ENCODE measurements around the gene EYA2. TPM values are rescaled to one million over a fixed set of nuclear protein-coding genes. Genes with fewer than 3 reads are reported as not detected.

The EYA2 gene
- total RNA-seq, 3 donors from 2014 or later (not counting 1 experiment from before 2014, with no cell fraction given), result 0.30 TPM; not detected in 2

DNA sequence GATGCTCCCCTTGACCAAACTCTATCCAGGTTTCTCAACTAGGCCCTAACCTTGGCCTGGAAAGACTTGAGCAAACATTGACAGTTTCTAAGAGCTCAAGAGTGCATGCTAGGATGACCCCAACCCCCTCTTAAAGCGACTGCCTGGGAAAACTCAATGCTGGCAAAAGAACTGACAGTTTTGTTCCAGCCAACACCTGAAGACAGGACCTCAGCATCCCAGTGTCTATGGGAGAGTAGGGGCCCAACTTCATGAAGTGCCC, 341.9 kb downstream of the EYA2 start:
- Histone ChIP-seq H3K9me3 (ENCODE audit: control insufficient read depth, insufficient read depth, low read length) (no peaks in the 10 kb centered on the region), H3K27ac (ENCODE audit: low read length) (no peak overlapping the region), H3K36me3 (ENCODE audit: control insufficient read depth, insufficient read depth, low read length) (peaks cover 69% of the 10 kb centered on the region), H3K4me3 (ENCODE audit: low read length) (no peak overlapping the region), H3K27me3 (ENCODE audit: control insufficient read depth, insufficient read depth, low read length) (no peaks in the 10 kb centered on the region), H3K4me1 (ENCODE audit: control insufficient read depth, insufficient read depth, low read length) (no peaks in the 10 kb centered on the region)
- Mint-ChIP-seq H3K27me3 (ENCODE audit: low read depth in 2 of 2) (no peaks in the 10 kb centered on the region), H3K36me3 (peaks cover 15% of the 10 kb centered on the region), H3K4me1 (peaks cover 0 to 3% of the 10 kb centered on the region in 2 donors), H3K4me3 (no peak overlapping the region), H3K27ac (no peak overlapping the region), H3K9me3 (no peaks in the 10 kb centered on the region)
- intact Hi-C loops (cut with micrococcal nuclease), result no loop called here
- TF ChIP-seq CTCF (IDR thresholded peaks at IDR 0.05), result no peak
- WGBS (ENCODE audit: insufficient coverage), result 100% methylated on average over 1 of the region's 1 CpG
- no peak for ATAC-seq
- DNase-seq, result no peak

DNA sequence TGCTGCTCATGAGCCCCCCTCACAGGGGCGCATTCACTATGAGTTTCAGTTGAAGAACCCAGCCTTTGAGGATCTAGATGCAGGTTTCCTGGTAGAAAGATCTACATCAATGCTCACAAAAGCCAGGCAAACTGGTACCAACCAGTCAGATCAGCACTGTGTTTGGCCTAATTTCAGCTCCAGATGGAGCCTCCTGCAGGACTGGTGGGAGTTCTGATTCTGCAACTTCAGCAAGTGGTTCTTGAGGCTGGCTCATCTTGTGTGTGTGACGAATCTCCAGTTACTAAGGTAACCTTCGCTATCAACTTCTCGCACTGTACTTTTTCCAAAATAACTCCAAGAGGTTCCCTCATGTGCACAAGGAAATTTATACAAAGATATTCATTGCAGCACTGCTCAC, 343.1 kb downstream of the EYA2 start:
- intact Hi-C loops (cut with micrococcal nuclease), result no loop called here
- no peaks in the 10 kb centered on the region for H3K27me3 Mint-ChIP-seq (ENCODE audit: low read depth in 2 of 2)
- TF ChIP-seq CTCF (IDR thresholded peaks at IDR 0.05), result no peak
- no peaks in the 10 kb centered on the region for H3K4me1 ChIP-seq (ENCODE audit: control insufficient read depth, insufficient read depth, low read length)
- no peak overlapping the region for H3K27ac ChIP-seq (ENCODE audit: low read length)
- H3K36me3 Mint-ChIP-seq, result peaks cover 12% of the 10 kb centered on the region
- DNase-seq (no peak), ATAC-seq (no peak)
- H3K27me3 ChIP-seq (ENCODE audit: control insufficient read depth, insufficient read depth, low read length), result no peaks in the 10 kb centered on the region
- H3K9me3 ChIP-seq (ENCODE audit: control insufficient read depth, insufficient read depth, low read length), result no peaks in the 10 kb centered on the region
- H3K36me3 ChIP-seq (ENCODE audit: control insufficient read depth, insufficient read depth, low read length), result peaks cover 65% of the 10 kb centered on the region
- 100% methylated on average over 4 of the region's 4 CpGs for WGBS (ENCODE audit: insufficient coverage)
- H3K27ac Mint-ChIP-seq, result peak overlapping the region in 1 of 2 donors; percentile 27
- H3K9me3 Mint-ChIP-seq, result no peaks in the 10 kb centered on the region
- H3K4me1 Mint-ChIP-seq, result no peaks in the 10 kb centered on the region
- no peak overlapping the region for H3K4me3 ChIP-seq (ENCODE audit: low read length)
- H3K4me3 Mint-ChIP-seq, result no peak overlapping the region

Other genes starting within 250 kb of the EYA2 start
- gene SLC13A3, start 243.4 kb upstream of the EYA2 start, total RNA-seq, result under 1 TPM in 2 of 3 donors, not detected in 1; 0.63 TPM
- 10 to 100 TPM in 1 of 3 donors, 1 to 10 TPM in 2; 5.0 to 10.4 (median 7.8) TPM for gene TP53RK, start 205.4 kb upstream of the EYA2 start, total RNA-seq
- 1 to 10 TPM in 1 of 3 donors, under 1 TPM in 2; 0.26 to 2.2 (median 0.79) TPM for gene SLC2A10, start 185.2 kb upstream of the EYA2 start, total RNA-seq

Data from natural killer cell (primary cell).